Keratinocyte (primary cell): ENCODE data around the gene LRRN3. TPM values are rescaled to one million over a fixed set of nuclear protein-coding genes. Genes with fewer than 3 reads are reported as not detected.
A peak's percentile ranks its signal among the peaks of the same experiment; 100 is the strongest.

Source experiments
- DNase-seq: peaks from one replicate; pipeline ENCODE4 v3.0.0-alpha.2; 2011; ENCODE audit warnings: low read depth, missing footprints, low spot score
- FAIRE-seq: peaks from 2 replicates; lab custom pipeline; 2011; peaks lifted over from hg19 to GRCh38; lab: Jason Lieb, UNC
- H2AFZ ChIP-seq: 2 replicates; pipeline ENCODE4 v1.6.0; 2012; ENCODE audit warnings: low read length, control low read depth, inconsistent platforms; ENCODE audit not compliant: control insufficient read depth
- H3K27ac ChIP-seq: 2 replicates; pipeline ENCODE4 v1.5.1; 2011; ENCODE audit warnings: low read length; ENCODE audit not compliant: control insufficient read depth, insufficient read depth
- H3K27me3 ChIP-seq: 3 replicates; pipeline ENCODE4 v1.6.0; 2011; ENCODE audit warnings: low read length; ENCODE audit not compliant: control insufficient read depth, insufficient read depth; ENCODE audit errors: extremely low read depth
- H3K36me3 ChIP-seq, 2 experiments: 2 replicates in 1 of 2; 3 replicates in 1 of 2; pipeline ENCODE4 v1.5.1; 2011; ENCODE audit warnings: low read length in 2 of 2, mild to moderate bottlenecking in 1 of 2; ENCODE audit not compliant: control insufficient read depth in 2 of 2, insufficient read depth in 2 of 2; ENCODE audit errors: extremely low read depth in 1 of 2
- H3K4me1 ChIP-seq: 3 replicates; pipeline ENCODE4 v1.5.1; 2011; ENCODE audit warnings: low read length; ENCODE audit not compliant: control insufficient read depth, insufficient read depth; ENCODE audit errors: extremely low read depth
- H3K4me2 ChIP-seq: 3 replicates; pipeline ENCODE4 v1.6.0; 2011; ENCODE audit warnings: low read depth, low read length; ENCODE audit not compliant: control insufficient read depth, insufficient read depth; ENCODE audit errors: extremely low read depth
- H3K4me3 ChIP-seq, 3 experiments: fragments of 200-600 bp in 1 of 3; sonication (generic) in 1 of 3; 2 replicates in 2 of 3; 3 replicates in 1 of 3; pipeline ENCODE4 v1.5.1; 2011 to 2016; ENCODE audit warnings: low read length in 3 of 3, mild to moderate bottlenecking in 3 of 3, control low read depth in 2 of 3, inconsistent platforms in 1 of 3, low read depth in 1 of 3, mixed read lengths in 1 of 3, mixed run types in 1 of 3, moderate library complexity in 1 of 3; ENCODE audit not compliant: control insufficient read depth in 2 of 3, insufficient read depth in 2 of 3; ENCODE audit errors: extremely low read depth in 1 of 3
- H3K79me2 ChIP-seq: 2 replicates; pipeline ENCODE4 v1.6.0; 2012; ENCODE audit warnings: low read length; ENCODE audit not compliant: control insufficient read depth, insufficient read depth
- H3K9ac ChIP-seq: 3 replicates; pipeline ENCODE4 v1.6.0; 2011; ENCODE audit warnings: low read length; ENCODE audit not compliant: control insufficient read depth, insufficient read depth; ENCODE audit errors: extremely low read depth
- H3K9me1 ChIP-seq: 3 replicates; pipeline ENCODE4 v1.6.0; 2011; ENCODE audit warnings: low read length; ENCODE audit not compliant: control insufficient read depth, insufficient read depth; ENCODE audit errors: extremely low read depth
- H3K9me3 ChIP-seq: 2 replicates; pipeline ENCODE4 v1.5.1; 2012; ENCODE audit warnings: low read depth, low read length; ENCODE audit not compliant: control insufficient read depth
- H4K20me1 ChIP-seq: 3 replicates; pipeline ENCODE4 v1.6.0; 2011; ENCODE audit warnings: low read length; ENCODE audit not compliant: control insufficient read depth, insufficient read depth; ENCODE audit errors: extremely low read depth
- EZH2 ChIP-seq: IDR thresholded peaks from one replicate; pipeline ENCODE4 v1.6.1; 2012; ENCODE audit warnings: inconsistent platforms, mild to moderate bottlenecking, low read length, moderate library complexity
- dilution Hi-C: fragments of 300-500 bp; cut with MboI; formaldehyde crosslinking; loops from one replicate; pipeline ENCODE4 v1.7.0; 2020; ENCODE audit warnings: low sequenced_read_pairs; ENCODE audit not compliant: extremely low pct_ligation_motif_present
- polyA plus RNA-seq, 5 experiments: library from polyadenylated mRNA; depleted of rRNA in 3 of 5; stranded (reverse) in 3 of 5; stranded (forward) in 1 of 5; unstranded in 1 of 5; fragments of >200 nt; gene quantifications; 1 replicate in 1 of 5; 2 replicates in 3 of 5; 3 replicates in 1 of 5; pipeline versions ENCODE4 v1.2.1 to v1.2.3, GENCODE V29; 2011 to 2012; ENCODE audit warnings: missing spikeins in 2 of 5, low read depth in 1 of 5, low replicate concordance in 1 of 5
- TF ChIP-seq, protein P1 (sequence below), 3 experiments: IDR thresholded peaks in 1 of 3; conservative IDR thresholded peaks in 1 of 3; optimal IDR thresholded peaks in 1 of 3; 2 replicates in 2 of 3; 3 replicates in 1 of 3; pipeline versions ENCODE3 to v1.5.1; 2011; ENCODE audit warnings: low read length in 3 of 3, mild to moderate bottlenecking in 3 of 3, moderate library complexity in 2 of 3, control low read depth in 1 of 3, inconsistent platforms in 1 of 3; ENCODE audit not compliant: insufficient read depth in 2 of 3; ENCODE audit errors: extremely low read depth in 1 of 3

The LRRN3 gene
- polyA plus RNA-seq, 1 donor (not counting 4 experiments of a cell fraction or from before 2014, with no cell fraction given) = not detected

- H3K79me2 ChIP-seq = no peaks in the 10 kb centered on the region
- H3K27ac ChIP-seq = no peak overlapping the region
- no peak overlapping the region for H3K9ac ChIP-seq
- no peak overlapping the region for H2AFZ ChIP-seq
- H3K4me3 ChIP-seq = no peak overlapping the region
- FAIRE-seq = peak; percentile 44
- TF ChIP-seq EZH2 = no peak
- TF ChIP-seq, protein P1, sequence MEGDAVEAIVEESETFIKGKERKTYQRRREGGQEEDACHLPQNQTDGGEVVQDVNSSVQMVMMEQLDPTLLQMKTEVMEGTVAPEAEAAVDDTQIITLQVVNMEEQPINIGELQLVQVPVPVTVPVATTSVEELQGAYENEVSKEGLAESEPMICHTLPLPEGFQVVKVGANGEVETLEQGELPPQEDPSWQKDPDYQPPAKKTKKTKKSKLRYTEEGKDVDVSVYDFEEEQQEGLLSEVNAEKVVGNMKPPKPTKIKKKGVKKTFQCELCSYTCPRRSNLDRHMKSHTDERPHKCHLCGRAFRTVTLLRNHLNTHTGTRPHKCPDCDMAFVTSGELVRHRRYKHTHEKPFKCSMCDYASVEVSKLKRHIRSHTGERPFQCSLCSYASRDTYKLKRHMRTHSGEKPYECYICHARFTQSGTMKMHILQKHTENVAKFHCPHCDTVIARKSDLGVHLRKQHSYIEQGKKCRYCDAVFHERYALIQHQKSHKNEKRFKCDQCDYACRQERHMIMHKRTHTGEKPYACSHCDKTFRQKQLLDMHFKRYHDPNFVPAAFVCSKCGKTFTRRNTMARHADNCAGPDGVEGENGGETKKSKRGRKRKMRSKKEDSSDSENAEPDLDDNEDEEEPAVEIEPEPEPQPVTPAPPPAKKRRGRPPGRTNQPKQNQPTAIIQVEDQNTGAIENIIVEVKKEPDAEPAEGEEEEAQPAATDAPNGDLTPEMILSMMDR (optimal IDR thresholded peaks at IDR 0.05 in 1 of 3, IDR thresholded peaks at IDR 0.05 in 1 of 3, conservative IDR thresholded peaks at IDR 0.05 in 1 of 3; ENCODE audit: extremely low read depth in 1 of 3, insufficient read depth in 2 of 3, low read length in 3 of 3) = no peak
- H4K20me1 ChIP-seq = no peaks in the 10 kb centered on the region
- no peaks in the 10 kb centered on the region for H3K9me3 ChIP-seq
- DNase-seq = peak; percentile 1
- dilution Hi-C loops = no loop called here
- no peak overlapping the region for H3K4me2 ChIP-seq
- no peaks in the 10 kb centered on the region for H3K27me3 ChIP-seq
- no peaks in the 10 kb centered on the region for H3K9me1 ChIP-seq
- no peaks in the 10 kb centered on the region for H3K36me3 ChIP-seq
- H3K4me1 ChIP-seq = no peaks in the 10 kb centered on the region
Observed at GRCh38 chr7:111126987-111127386, 36.1 kb downstream of the LRRN3 start.

DNA sequence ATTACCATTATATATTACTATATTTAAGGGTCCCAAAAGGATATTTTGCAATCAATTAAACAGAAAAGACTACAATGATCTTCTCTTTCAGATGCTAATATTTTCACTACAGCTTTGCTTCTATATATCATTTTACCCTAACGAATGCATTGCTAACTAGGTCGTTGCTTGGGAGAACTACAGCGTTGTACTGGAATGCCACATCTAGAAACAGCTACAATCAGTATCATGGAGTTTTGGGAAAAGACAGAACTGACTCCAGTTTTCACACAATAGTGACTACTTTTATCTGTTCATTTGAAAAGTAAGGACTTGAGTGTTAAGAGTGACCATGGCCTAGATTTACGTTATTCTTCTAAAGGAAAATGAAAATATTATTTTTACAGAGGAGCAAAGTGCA lies 38.5 kb downstream of the LRRN3 start:
- H3K79me2 ChIP-seq = no peaks in the 10 kb centered on the region
- H3K27ac ChIP-seq = no peak overlapping the region
- H3K9me1 ChIP-seq = no peaks in the 10 kb centered on the region
- H4K20me1 ChIP-seq = no peaks in the 10 kb centered on the region
- H3K4me2 ChIP-seq = no peak overlapping the region
- H3K4me3 ChIP-seq = no peak overlapping the region
- H2AFZ ChIP-seq = no peak overlapping the region
- H3K4me1 ChIP-seq = no peaks in the 10 kb centered on the region
- TF ChIP-seq, protein P1 (optimal IDR thresholded peaks at IDR 0.05 in 1 of 3, IDR thresholded peaks at IDR 0.05 in 1 of 3, conservative IDR thresholded peaks at IDR 0.05 in 1 of 3; ENCODE audit: extremely low read depth in 1 of 3, insufficient read depth in 2 of 3, low read length in 3 of 3) = no peak
- TF ChIP-seq EZH2 = no peak
- H3K9ac ChIP-seq = no peak overlapping the region
- DNase-seq (no peak), FAIRE-seq (no peak)
- H3K9me3 ChIP-seq = no peaks in the 10 kb centered on the region
- dilution Hi-C loops = no loop called here
- H3K27me3 ChIP-seq = no peaks in the 10 kb centered on the region
- no peaks in the 10 kb centered on the region for H3K36me3 ChIP-seq
